Choroid plexus epithelial cell (primary cell): ENCODE results near the gene VILL.
A peak's percentile ranks its signal among the peaks of the same experiment; 100 is the strongest.

Experiments
- DNase-seq: peaks from one replicate; pipeline ENCODE4 v3.0.0-alpha.2; 2010; ENCODE audit warnings: low read depth
- H3K4me3 ChIP-seq: 2 replicates; pipeline ENCODE4 v1.5.1; 2011; ENCODE audit warnings: low read depth, mild to moderate bottlenecking, control low read depth, low read length, moderate library complexity
- CTCF ChIP-seq: conservative IDR thresholded peaks from 2 replicates; pipeline ENCODE4 v1.5.1; 2011; ENCODE audit warnings: low read depth, mild to moderate bottlenecking, control low read depth, inconsistent platforms, low read length, moderate library complexity

VILL gene

GRCh38 chr3:37990527-37990926 lies at the start of gene VILL:
TSS of gene VILL (plus strand) at chr3:37990786. CDS start at chr3:37993673, 2,887 bp downstream.
- H3K4me3 ChIP-seq = no peak within 1 kb of the TSS
- TF ChIP-seq CTCF = no peak
- no peak for DNase-seq

GRCh38 chr3:37941608-37942508 lies 48.7 kb upstream of the VILL start:
- H3K4me3 ChIP-seq = no peak overlapping the region
- TF ChIP-seq CTCF = no peak
- no peak for DNase-seq

- H3K4me3 ChIP-seq = no peak overlapping the region
- no peak for DNase-seq
- TF ChIP-seq CTCF = no peak
Measured at GRCh38 chr3:37942646-37943045, 47.9 kb upstream of the VILL start.

GRCh38 chr3:37943126-37943525 lies 47.5 kb upstream of the VILL start:
- no peak overlapping the region for H3K4me3 ChIP-seq
- TF ChIP-seq CTCF = no peak

GRCh38 chr3:37943631-37944314 lies 46.8 kb upstream of the VILL start:
- no peak for TF ChIP-seq CTCF
- no peak for DNase-seq
- H3K4me3 ChIP-seq = no peak overlapping the region

More at GRCh38 chr3:37943126-37943525, 47.5 kb upstream of the VILL start:
- DNase-seq = no peak

GRCh38 chr3:37944391-37944842 lies 46.2 kb upstream of the VILL start:
- DNase-seq = peak; percentile 46

More at GRCh38 chr3:37944391-37944842, 46.2 kb upstream of the VILL start:
- no peak for TF ChIP-seq CTCF
- H3K4me3 ChIP-seq = no peak overlapping the region
